GM21825 (cell line): ENCODE measurements around the gene PIK3C3.
"Not testable (repeated sequence)": the region's sequence is repeated elsewhere in the genome, so short reads cannot be mapped to it uniquely, and the experiment has no call there.

Source experiments
- ATAC-seq: cut with Tn5 transposase; IDR thresholded peaks from one replicate; pipeline ENCODE4 v1.9.1; 2021; ENCODE audit warnings: mild to moderate bottlenecking, moderate library complexity; ENCODE audit not compliant: unreplicated experiment

The PIK3C3 gene

GRCh38 chr18:41965634-41966255, 10.7 kb downstream of the PIK3C3 start:
- no peak for ATAC-seq

DNA sequence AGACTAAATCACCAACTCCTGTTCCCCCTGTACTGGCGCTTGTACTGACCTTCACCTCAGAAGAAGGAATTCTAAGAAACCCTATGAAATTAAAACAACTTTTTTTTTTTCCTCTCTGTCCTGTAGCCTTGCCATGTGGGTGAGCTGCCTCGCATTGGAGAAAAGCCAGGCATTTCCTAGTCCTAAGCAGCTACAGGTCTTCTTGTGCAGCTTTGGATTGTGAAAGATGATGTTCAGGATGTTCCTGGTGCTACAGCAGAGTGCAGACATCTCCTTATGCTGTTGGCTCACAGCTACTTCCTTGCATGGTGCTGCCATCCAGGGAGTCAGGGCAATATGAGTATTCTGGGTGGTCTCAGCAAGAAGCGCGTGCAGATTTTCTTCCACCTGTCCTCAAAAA, 11.9 kb downstream of the PIK3C3 start:
- ATAC-seq = no peak

DNA sequence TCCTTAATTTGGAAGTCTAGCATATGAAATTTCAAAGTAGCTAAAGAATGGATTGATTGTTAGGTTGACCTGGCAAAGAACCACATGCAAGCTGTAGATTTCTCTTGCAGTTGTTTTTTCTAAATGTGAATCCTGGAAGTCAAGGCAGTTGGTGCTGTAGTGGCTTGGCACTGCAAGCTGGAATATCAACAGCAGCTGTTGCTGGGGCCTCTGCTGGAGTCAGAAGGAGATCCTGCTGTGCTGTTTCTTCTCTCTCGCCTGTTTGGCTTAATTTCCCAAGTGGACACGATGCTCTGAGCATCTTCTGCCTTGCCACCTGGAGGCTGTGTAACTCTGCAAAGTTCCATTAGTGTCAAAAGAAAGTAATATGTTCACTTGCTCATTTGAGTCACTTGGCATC, 12.6 kb downstream of the PIK3C3 start:
- ATAC-seq = no peak

- ATAC-seq = no peak
These were observed 14.8 kb downstream of the PIK3C3 start for GRCh38 chr18:41969881-41970280.

- ATAC-seq = no peak
These were observed 17.3 kb downstream of the PIK3C3 start for GRCh38 chr18:41972067-41972925.

- no peak for ATAC-seq
These were observed 18.9 kb downstream of the PIK3C3 start for GRCh38 chr18:41973983-41974382.

- no peak for ATAC-seq
These were observed 19.8 kb downstream of the PIK3C3 start for GRCh38 chr18:41974796-41975201.

GRCh38 chr18:41975284-41975683, 20.2 kb downstream of the PIK3C3 start:
- ATAC-seq = no peak

DNA sequence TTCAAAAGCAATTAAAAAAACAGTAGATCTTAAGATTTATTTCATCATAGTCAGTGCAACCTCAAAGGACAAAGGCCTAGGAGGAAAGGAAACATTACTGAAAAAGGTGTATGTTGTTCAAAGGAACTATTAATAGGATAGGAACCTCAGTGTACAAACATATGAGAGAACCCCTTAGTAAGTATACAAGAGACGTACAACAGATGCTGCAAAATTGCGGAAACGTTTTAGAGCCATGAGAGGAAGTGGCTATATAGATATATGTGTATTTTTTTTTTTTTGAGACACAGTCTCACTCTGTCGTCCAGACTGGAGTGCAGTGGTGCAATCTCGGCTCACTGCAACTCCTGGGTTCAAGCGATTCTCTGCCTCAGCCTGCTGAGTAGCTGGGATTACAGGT, 22.2 kb downstream of the PIK3C3 start:
- ATAC-seq = no peak

- peak; percentile 93 for ATAC-seq
These were observed 28.1 kb downstream of the PIK3C3 start for GRCh38 chr18:41982942-41983660.

DNA sequence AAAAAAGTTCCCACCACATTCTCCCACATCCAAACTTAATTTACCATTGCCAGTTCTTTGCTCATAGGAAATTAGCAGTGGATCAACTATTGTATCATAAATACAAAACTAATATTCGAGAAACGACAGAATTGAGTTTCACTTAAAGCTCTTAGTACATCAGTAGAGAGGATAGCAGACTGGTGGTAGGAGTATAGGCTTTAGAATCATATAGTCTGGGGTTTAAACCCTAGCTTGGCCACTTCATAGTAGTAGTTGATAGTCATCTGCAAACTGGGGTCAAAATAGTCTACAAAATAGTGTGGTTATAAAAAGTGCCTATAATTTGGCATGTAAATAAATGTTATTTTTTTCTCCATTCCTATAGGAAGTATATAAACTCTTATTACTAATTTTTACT, 30.9 kb downstream of the PIK3C3 start:
- no peak for ATAC-seq

GRCh38 chr18:41989508-41989907, 34.5 kb downstream of the PIK3C3 start:
- ATAC-seq = no peak

DNA sequence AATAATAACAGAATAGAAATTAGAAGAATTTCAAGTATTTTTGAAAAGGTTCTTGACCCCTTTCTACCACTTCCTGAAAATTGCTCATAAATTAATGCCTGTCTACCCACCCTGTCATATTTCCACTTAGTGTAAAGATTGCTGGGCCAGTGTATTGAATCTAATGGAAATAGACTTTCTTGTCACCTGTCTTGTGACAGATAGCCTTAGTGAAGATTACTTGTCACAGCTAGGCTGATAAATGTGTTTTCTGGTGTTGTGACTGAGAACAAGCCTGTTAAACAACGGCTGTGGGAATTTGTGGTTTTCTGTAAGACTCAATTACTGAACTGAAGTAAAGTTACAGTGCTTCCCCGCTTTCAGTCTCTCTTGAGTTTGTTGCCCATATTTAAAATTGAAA, 37.0 kb downstream of the PIK3C3 start:
- no peak for ATAC-seq

DNA sequence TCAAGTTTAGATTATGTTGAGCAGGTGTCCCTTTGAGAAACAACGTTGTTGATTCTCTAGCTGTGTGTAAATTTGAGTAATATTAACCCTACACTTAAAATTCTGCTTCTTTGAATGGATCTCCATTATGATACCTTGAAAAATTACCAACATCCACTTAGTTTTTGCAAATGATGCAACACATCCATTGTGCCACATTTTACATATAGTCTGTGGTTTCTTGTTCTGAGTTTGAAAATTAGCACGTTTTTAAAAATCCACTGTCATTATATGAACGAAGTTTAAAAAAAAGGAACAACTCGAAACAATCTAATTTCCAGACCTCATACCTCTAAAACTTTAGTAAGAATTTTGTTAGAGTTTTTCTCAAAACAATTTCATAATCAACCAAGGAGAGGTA, 37.7 kb downstream of the PIK3C3 start:
- ATAC-seq = no peak

DNA sequence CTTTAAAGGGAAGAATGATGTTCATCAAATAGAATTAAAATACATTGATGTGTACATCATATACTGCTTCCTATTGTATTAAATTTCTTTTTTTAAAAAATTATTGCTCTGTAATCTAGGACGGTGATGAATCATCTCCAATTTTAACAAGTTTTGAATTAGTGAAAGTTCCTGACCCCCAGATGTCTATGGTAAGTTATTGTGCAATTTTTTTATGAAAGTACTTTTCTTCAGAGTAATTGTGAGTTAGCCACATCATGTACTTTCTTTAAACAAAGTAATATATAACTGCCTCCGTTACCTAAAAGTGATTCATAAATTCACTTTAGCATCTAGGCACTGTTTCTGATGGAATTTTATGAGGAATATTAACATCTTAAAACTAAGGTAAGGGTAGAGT, 38.1 kb downstream of the PIK3C3 start:
- ATAC-seq = no peak

DNA sequence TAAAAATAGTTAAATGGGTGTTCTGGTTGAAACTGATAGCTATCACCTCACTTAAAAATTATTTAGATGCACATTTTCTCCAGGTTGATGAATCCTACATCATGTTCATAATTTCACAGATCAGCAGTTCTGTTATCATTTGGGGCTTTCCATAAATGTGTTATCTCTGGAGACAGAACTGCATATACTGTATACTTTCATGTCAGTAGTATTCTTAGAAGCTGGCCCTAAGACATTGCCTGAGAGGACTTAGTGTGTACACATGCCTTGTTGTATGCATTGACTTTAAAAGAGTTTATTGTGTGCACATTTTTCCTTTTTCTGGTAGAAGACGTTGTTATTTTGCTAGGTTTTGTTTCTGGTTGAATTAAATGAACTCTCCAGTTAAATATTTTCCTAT, 41.0 kb downstream of the PIK3C3 start:
- no peak for ATAC-seq

DNA sequence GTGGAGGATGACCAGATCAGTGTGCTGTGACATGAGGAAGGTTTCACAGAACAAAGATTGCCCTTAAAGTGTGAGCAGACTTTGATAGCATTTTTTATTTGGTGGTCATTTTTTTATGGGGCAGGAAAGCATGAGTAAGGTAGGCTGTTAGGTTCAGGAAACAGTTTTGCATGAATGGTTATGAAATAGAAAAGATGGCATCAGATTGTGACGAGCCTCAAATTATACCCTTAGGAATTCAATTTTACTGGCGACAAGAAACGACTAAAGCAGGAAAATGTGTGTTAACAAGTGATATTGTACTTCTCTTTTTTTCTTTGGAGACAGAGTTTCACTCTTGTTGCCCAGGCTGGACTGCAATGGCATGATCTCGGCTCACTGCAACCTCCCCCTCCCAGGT, 44.7 kb downstream of the PIK3C3 start:
- no peak for ATAC-seq

DNA sequence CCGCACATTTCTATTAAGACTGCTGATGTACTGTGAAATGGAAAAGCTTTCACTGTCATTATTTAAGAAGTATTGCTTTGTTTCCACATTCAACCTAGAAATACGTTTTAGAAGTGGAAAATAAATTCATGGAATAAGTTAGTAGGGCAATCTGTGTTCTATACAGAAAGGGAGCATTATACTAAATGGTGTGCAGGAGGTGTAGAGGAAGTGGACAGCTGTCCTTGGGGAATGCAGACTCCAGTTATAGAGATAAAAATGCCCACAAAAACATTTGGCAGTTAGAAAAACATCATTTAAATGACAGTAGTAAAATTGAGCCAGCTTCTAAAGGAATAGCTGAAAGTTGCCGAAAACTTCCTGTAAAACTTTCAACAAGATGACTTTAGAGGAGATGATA, 46.8 kb downstream of the PIK3C3 start:
- no peak for ATAC-seq

DNA sequence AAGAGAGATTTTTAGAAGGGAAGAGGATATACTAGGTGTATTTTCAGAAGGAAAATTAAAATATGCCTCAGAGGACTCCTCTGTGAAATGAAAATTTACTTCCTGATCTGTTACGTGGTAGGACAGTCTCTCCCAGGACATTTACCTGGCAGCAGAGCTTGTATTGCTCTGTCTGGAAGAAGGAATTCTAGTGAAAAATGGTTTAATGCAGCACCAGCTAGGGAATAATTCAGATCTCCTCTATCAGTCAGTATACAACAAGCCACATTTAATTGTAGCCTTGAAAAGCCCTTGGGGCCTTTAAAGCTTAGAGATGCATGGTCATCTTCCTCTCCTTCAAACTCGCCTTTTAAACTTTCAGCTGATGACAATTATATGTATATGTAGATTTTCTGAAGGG, 49.6 kb downstream of the PIK3C3 start:
- ATAC-seq = no peak

DNA sequence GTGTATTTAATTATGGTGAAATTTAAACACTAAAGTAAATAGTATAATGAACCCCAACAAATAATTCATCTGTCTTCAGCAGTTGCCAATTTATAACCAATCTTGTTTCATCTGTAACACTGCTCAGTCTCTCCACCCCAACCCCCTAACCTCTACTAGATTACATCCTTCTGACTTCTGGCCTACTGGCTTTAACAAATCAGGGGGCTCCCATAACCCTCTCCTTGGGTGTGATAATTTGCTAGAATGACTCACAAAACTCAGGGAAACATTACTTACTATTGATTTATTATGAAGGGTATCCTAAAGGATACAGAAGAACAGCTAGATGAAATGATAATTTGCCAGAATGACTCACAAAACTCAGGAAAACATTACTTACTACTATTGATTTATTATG, 50.7 kb downstream of the PIK3C3 start:
- ATAC-seq = no peak

DNA sequence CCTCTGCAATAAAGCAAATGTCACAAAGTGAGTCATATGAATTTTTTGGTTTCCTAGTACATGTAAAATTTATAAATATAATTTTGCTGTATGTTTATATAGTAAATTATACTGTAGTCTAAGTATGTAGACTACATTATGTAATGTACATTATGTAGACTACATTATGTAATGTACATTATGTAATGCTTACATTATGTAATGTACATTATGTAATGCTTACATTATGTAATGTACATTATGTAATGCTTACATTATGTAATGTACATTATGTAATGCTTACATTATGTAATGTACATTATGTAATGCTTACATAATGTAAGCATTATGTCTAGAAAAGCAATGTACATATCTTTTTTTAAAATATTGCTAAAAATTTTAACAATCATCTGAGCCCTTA, 54.4 kb downstream of the PIK3C3 start:
- not testable (repeated sequence) for ATAC-seq

DNA sequence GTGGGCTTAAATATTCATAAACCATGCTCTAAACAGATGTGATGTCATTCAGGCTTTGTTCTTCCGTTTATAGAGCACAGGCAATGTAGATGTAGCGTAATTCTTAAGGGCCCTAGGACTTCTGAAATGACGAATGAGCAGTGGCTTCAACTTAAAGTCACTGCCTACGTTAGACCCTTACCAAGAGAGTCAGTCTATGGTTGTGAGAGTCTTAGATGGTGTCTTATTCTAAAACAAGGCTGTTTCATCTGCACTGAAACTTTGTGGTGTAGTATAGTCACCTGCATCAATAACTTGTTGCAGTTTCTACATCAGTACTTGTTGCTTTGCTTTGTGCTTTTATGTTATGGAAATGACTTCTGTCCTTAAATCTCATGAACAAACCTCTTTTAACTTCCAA, 56.0 kb downstream of the PIK3C3 start:
- ATAC-seq = peak; percentile 98
